PC-9 (cell line): ENCODE results near the gene DIP2C. TPM values are rescaled to one million over a fixed set of nuclear protein-coding genes. Genes with fewer than 3 reads are reported as not detected.

Experiments used
- BruUV-seq: library from RNA; stranded (reverse); fragments of 400-500 nt; replicated peaks from 2 replicates; lab custom pipeline; 2021; lab: Mats Ljungman, UMichigan
- CTCF ChIA-PET: fragments of 300-600 bp; sonication (Branson Sonifier 250); formaldehyde crosslinking; loops from one replicate; lab custom pipeline; 2022; ENCODE audit warnings: antibody characterized with exemption; lab: Charles Lee
- POLR2A ChIA-PET: fragments of 300-600 bp; sonication (Branson Sonifier 250); formaldehyde crosslinking; loops from one replicate; lab custom pipeline; 2022; ENCODE audit warnings: antibody characterized with exemption; ENCODE audit not compliant: unreplicated experiment; lab: Charles Lee
- DNase-seq, 2 experiments: peaks; one replicate each; pipeline versions ENCODE4 v3.0.0 to v3.0.0-alpha.2; 2015 to 2022; ENCODE audit warnings: mixed read lengths in 1 of 2
- H2AFZ ChIP-seq: fragments of 200-600 bp; sonication (generic); 2 replicates; pipeline ENCODE4 v1.8.1; 2017; ENCODE audit warnings: antibody characterized with exemption
- H3F3A ChIP-seq: fragments of 200-600 bp; sonication (generic); 2 replicates; pipeline ENCODE4 v1.8.1; 2017; ENCODE audit warnings: antibody characterized with exemption, mild to moderate bottlenecking, low read depth; ENCODE audit not compliant: insufficient read depth
- H3K27ac ChIP-seq: fragments of 200-600 bp; sonication (generic); 2 replicates; pipeline ENCODE4 v1.6.1; 2016; ENCODE audit warnings: mixed run types
- H3K27me3 ChIP-seq: fragments of 200-600 bp; sonication (generic); 2 replicates; pipeline ENCODE4 v1.6.1; 2016; ENCODE audit warnings: low read depth, mixed run types; ENCODE audit not compliant: insufficient read depth
- H3K36me3 ChIP-seq: fragments of 200-600 bp; sonication (generic); 2 replicates; pipeline ENCODE4 v1.6.1; 2016; ENCODE audit warnings: low read depth, mixed run types
- H3K4me1 ChIP-seq: fragments of 200-600 bp; sonication (generic); replicated peaks from 2 replicates; pipeline ENCODE4 v1.6.1; 2016; ENCODE audit warnings: mixed run types; ENCODE audit not compliant: insufficient read depth
- H3K4me2 ChIP-seq: fragments of 200-600 bp; sonication (generic); 2 replicates; pipeline ENCODE4 v1.6.1; 2017; ENCODE audit warnings: mixed run types
- H3K4me3 ChIP-seq: fragments of 200-600 bp; sonication (generic); 2 replicates; pipeline ENCODE4 v1.6.1; 2016; ENCODE audit warnings: mixed run types
- H3K79me2 ChIP-seq: fragments of 200-600 bp; sonication (generic); 2 replicates; pipeline ENCODE4 v1.6.1; 2017; ENCODE audit warnings: low read depth, mixed run types
- H3K9me2 ChIP-seq: fragments of 200-600 bp; sonication (generic); 2 replicates; pipeline ENCODE4 v1.8.1; 2017; ENCODE audit warnings: mild to moderate bottlenecking; ENCODE audit not compliant: insufficient read depth
- H3K9me3 ChIP-seq: fragments of 200-600 bp; sonication (generic); 2 replicates; pipeline ENCODE4 v1.8.1; 2016; ENCODE audit warnings: low read depth; ENCODE audit not compliant: insufficient read depth
- H4K20me1 ChIP-seq: fragments of 200-600 bp; sonication (generic); 2 replicates; pipeline ENCODE4 v1.8.1; 2017; ENCODE audit not compliant: insufficient read depth
- EZH2 ChIP-seq: fragments of 200-600 bp; sonication (generic); IDR thresholded peaks from 2 replicates; pipeline ENCODE4 v1.8.0; 2017; ENCODE audit warnings: antibody characterized with exemption, low read depth
- intact Hi-C: fragments of 100-400 bp; cut with micrococcal nuclease; formaldehyde crosslinking; loops from one replicate; pipeline ENCODE4 v1.10.0; 2022; ENCODE audit not compliant: unreplicated experiment
- total RNA-seq: library from RNA; stranded (reverse); gene quantifications from 2 replicates; pipeline ENCODE4 v1.2.3, GENCODE V29; 2021
- TF ChIP-seq, protein P1 (sequence below): fragments of 200-600 bp; sonication (generic); conservative IDR thresholded peaks from 2 replicates; pipeline ENCODE4 v1.6.1; 2017; ENCODE audit warnings: mixed run types, antibody characterized with exemption, mild to moderate bottlenecking, moderate library complexity

DIP2C gene
- total RNA-seq, 1 experiment from 2014 or later, result 0.83 TPM

- peaks cover 15% of the 10 kb centered on the region; the same call in 1 of the 2 replicates for H3F3A ChIP-seq
- ChIA-PET POLR2A (no interaction called here), CTCF (no interaction called here)
- H3K79me2 ChIP-seq, result no peaks in the 10 kb centered on the region
- H4K20me1 ChIP-seq, result no peaks in the 10 kb centered on the region
- no TSS peak for BruUV-seq
- DNase-seq, result no peak
- H3K4me3 ChIP-seq, result no peak overlapping the region
- no peak for TF ChIP-seq EZH2
- TF ChIP-seq, protein P1, sequence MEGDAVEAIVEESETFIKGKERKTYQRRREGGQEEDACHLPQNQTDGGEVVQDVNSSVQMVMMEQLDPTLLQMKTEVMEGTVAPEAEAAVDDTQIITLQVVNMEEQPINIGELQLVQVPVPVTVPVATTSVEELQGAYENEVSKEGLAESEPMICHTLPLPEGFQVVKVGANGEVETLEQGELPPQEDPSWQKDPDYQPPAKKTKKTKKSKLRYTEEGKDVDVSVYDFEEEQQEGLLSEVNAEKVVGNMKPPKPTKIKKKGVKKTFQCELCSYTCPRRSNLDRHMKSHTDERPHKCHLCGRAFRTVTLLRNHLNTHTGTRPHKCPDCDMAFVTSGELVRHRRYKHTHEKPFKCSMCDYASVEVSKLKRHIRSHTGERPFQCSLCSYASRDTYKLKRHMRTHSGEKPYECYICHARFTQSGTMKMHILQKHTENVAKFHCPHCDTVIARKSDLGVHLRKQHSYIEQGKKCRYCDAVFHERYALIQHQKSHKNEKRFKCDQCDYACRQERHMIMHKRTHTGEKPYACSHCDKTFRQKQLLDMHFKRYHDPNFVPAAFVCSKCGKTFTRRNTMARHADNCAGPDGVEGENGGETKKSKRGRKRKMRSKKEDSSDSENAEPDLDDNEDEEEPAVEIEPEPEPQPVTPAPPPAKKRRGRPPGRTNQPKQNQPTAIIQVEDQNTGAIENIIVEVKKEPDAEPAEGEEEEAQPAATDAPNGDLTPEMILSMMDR, result no peak
- no peaks in the 10 kb centered on the region for H3K4me1 ChIP-seq
- H3K9me2 ChIP-seq, result no peaks in the 10 kb centered on the region
- H2AFZ ChIP-seq, result no peak overlapping the region
- intact Hi-C loops, result no loop called here
- peaks cover 4% of the 10 kb centered on the region; the same call in 1 of the 2 replicates for H3K27me3 ChIP-seq
- no peak overlapping the region for H3K27ac ChIP-seq
- 0 out of 2 replicates have a peak, but pooled peaks cover 4% of the 10 kb centered on the region for H3K9me3 ChIP-seq
- no peaks in the 10 kb centered on the region for H3K36me3 ChIP-seq
- no peak overlapping the region for H3K4me2 ChIP-seq
These were observed 106.0 kb downstream of the DIP2C start for GRCh38 chr10:583433-583832.

DNA sequence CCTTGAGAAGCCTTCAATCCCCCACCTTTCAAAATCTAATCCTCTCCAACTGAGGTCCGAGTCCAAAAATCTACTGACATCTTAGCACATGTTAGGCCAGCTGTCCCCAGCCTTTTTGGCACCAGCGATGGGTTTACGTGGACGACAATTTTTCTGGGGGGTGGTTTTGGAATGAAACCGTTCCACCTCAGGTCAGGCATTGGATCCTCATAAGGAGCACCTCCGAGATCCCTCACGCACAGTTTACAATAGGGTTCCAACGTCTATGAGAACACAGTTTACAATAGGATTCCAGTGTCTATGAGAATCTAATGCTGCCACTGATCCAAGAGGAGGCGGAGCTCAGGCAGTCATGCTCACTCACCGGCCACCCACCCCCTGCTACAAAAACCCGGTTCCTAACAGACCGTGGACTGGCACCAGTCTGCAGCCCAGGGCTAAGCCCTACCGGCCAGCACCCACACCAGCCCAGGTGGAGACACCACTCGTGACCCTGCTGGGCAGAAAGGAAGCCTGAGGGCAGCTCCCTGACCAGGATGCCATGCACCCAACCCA lies 107.6 kb downstream of the DIP2C start:
- CTCF ChIA-PET, result no interaction called here
- peaks cover 14% of the 10 kb centered on the region; the same call in 1 of the 2 replicates for H3K27me3 ChIP-seq
- no peaks in the 10 kb centered on the region for H3K79me2 ChIP-seq
- no peaks in the 10 kb centered on the region for H4K20me1 ChIP-seq
- TF ChIP-seq EZH2, result no peak
- TF ChIP-seq, protein P1, result no peak
- H3F3A ChIP-seq, result peaks cover 15% of the 10 kb centered on the region; the same call in 1 of the 2 replicates
- no peak for DNase-seq
- H2AFZ ChIP-seq, result no peak overlapping the region
- POLR2A ChIA-PET, result no interaction called here
- H3K36me3 ChIP-seq, result no peaks in the 10 kb centered on the region
- no peak overlapping the region for H3K27ac ChIP-seq
- no peak overlapping the region for H3K4me2 ChIP-seq
- no peaks in the 10 kb centered on the region for H3K4me1 ChIP-seq
- BruUV-seq, result no TSS peak
- intact Hi-C loops, result no loop called here
- no peak overlapping the region for H3K4me3 ChIP-seq
- H3K9me2 ChIP-seq, result no peaks in the 10 kb centered on the region
- 0 out of 2 replicates have a peak, but pooled peaks cover 4% of the 10 kb centered on the region for H3K9me3 ChIP-seq

GRCh38 chr10:580778-581177 lies 108.7 kb downstream of the DIP2C start:
- H3F3A ChIP-seq, result peaks cover 15% of the 10 kb centered on the region; the same call in 1 of the 2 replicates
- no peak overlapping the region for H2AFZ ChIP-seq
- POLR2A ChIA-PET, result interaction anchor here (0.5 kb wide), 1 partner anchor 37 kb away, joined by 4 read pairs; no protein-coding TSS in a partner anchor
- intact Hi-C loops, result no loop called here
- DNase-seq, result no peak
- TF ChIP-seq, protein P1, result no peak
- TF ChIP-seq EZH2, result no peak
- H3K36me3 ChIP-seq, result no peaks in the 10 kb centered on the region
- no peak overlapping the region for H3K4me3 ChIP-seq
- no peaks in the 10 kb centered on the region for H3K9me2 ChIP-seq
- H3K9me3 ChIP-seq, result 0 out of 2 replicates have a peak, but pooled peaks cover 4% of the 10 kb centered on the region
- CTCF ChIA-PET, result no interaction called here
- no peak overlapping the region for H3K27ac ChIP-seq
- no TSS peak for BruUV-seq
- no peaks in the 10 kb centered on the region for H3K4me1 ChIP-seq
- H3K4me2 ChIP-seq, result no peak overlapping the region
- H3K79me2 ChIP-seq, result no peaks in the 10 kb centered on the region
- H4K20me1 ChIP-seq, result no peaks in the 10 kb centered on the region
- H3K27me3 ChIP-seq, result peaks cover 15% of the 10 kb centered on the region; the same call in 1 of the 2 replicates
